ENCODE results near the gene TRAF3IP1.

GRCh38 chr2:238426568-238427434, 106.5 kb downstream of the TRAF3IP1 start, which contains the start of gene ASB1:
- TF ChIP-seq CTCF (IDR thresholded peaks at IDR 0.05; ENCODE audit: low read depth, low read length, missing input control): no peak
- no peak for TF ChIP-seq YY1 (IDR thresholded peaks at IDR 0.05)
- TF ChIP-seq TAF1 (conservative IDR thresholded peaks at IDR 0.05): no peak

All from liver (tissue), 3 donors.